HepG2 (cell line): ENCODE measurements around the gene PLEKHB2. TPM values are rescaled to one million over a fixed set of nuclear protein-coding genes. Genes with fewer than 3 reads are reported as not detected.

Experiments
- FOXK2 ChIP-seq: fragments of 450-650 bp; IDR thresholded peaks from 2 replicates; pipeline ENCODE4 v1.6.1; 2016
- GMEB2 ChIP-seq: IDR thresholded peaks from 2 replicates; pipeline ENCODE4 v1.6.1; 2016; ENCODE audit warnings: missing biosample characterization, missing genetic modification reagents, low read depth
- HBP1 ChIP-seq: IDR thresholded peaks from 2 replicates; pipeline ENCODE4 v1.6.1; 2016; ENCODE audit warnings: low read depth, control low read depth
- MAF1 ChIP-seq: sonication (generic); formaldehyde crosslinking; IDR thresholded peaks from 2 replicates; pipeline ENCODE4 v1.5.0; 2020; ENCODE audit warnings: missing genetic modification reagents, borderline replicate concordance
- POLR2AphosphoS5 ChIP-seq: IDR thresholded peaks from 2 replicates; pipeline ENCODE4 v1.6.1; 2012; ENCODE audit warnings: low read depth, low read length
- RBM39 ChIP-seq: fragments of 200-400 bp; formaldehyde crosslinking; IDR thresholded peaks from one replicate; pipeline ENCODE4 v1.6.1; 2018; ENCODE audit warnings: antibody characterized with exemption, mild to moderate bottlenecking, low read depth, low read length; ENCODE audit not compliant: poor library complexity, severe bottlenecking
- SMC3 ChIP-seq: IDR thresholded peaks from 2 replicates; pipeline ENCODE4 v1.6.1; 2011; ENCODE audit warnings: low read length, improper control_type of control experiment
- SOX6 ChIP-seq, 2 experiments: fragments of 450-650 bp in 1 of 2; sonication (generic) in 1 of 2; formaldehyde crosslinking in 1 of 2; IDR thresholded peaks; 2 replicates each; pipeline versions ENCODE4 v1.4.0 to v1.6.1; 2017 to 2020; ENCODE audit warnings: antibody characterized with exemption in 1 of 2, mild to moderate bottlenecking in 1 of 2, missing genetic modification reagents in 1 of 2
- TAF1 ChIP-seq: sonication (generic); formaldehyde crosslinking; IDR thresholded peaks from 2 replicates; pipeline ENCODE4 v1.4.0; 2020; ENCODE audit warnings: missing genetic modification reagents
- ZEB1 ChIP-seq: IDR thresholded peaks from 2 replicates; pipeline ENCODE4 v1.6.1; 2012; ENCODE audit warnings: mild to moderate bottlenecking, low read depth, inconsistent platforms; ENCODE audit not compliant: insufficient replicate concordance
- ZNF232 ChIP-seq: sonication (generic); formaldehyde crosslinking; IDR thresholded peaks from 2 replicates; pipeline ENCODE4 v1.4.0; 2020; ENCODE audit warnings: missing genetic modification reagents, borderline replicate concordance
- ZNF263 ChIP-seq: sonication (generic); formaldehyde crosslinking; IDR thresholded peaks from 2 replicates; pipeline ENCODE4 v1.4.0; 2020; ENCODE audit warnings: missing genetic modification reagents
- ZNF317 ChIP-seq: sonication (generic); formaldehyde crosslinking; IDR thresholded peaks from 2 replicates; pipeline ENCODE4 v1.5.0; 2020; ENCODE audit warnings: mild to moderate bottlenecking, missing genetic modification reagents
- ZNF530 ChIP-seq: sonication (generic); formaldehyde crosslinking; IDR thresholded peaks from 2 replicates; pipeline ENCODE4 v1.5.0; 2020; ENCODE audit warnings: low read depth, mild to moderate bottlenecking, missing genetic modification reagents
- ZNF543 ChIP-seq: sonication (generic); formaldehyde crosslinking; IDR thresholded peaks from 2 replicates; pipeline ENCODE4 v1.4.0; 2020; ENCODE audit warnings: mild to moderate bottlenecking, missing genetic modification reagents
- ZNF564 ChIP-seq: sonication (generic); formaldehyde crosslinking; IDR thresholded peaks from 2 replicates; pipeline ENCODE4 v1.8.1; 2023; ENCODE audit warnings: mild to moderate bottlenecking, missing genetic modification reagents
- ZNF574 ChIP-seq: sonication (generic); formaldehyde crosslinking; IDR thresholded peaks from 2 replicates; pipeline ENCODE4 v1.4.0; 2020; ENCODE audit warnings: missing genetic modification reagents
- ZNF607 ChIP-seq: sonication (generic); formaldehyde crosslinking; IDR thresholded peaks from 2 replicates; pipeline ENCODE4 v1.5.1; 2020; ENCODE audit warnings: missing genetic modification reagents, mild to moderate bottlenecking, borderline replicate concordance
- ZNF609 ChIP-seq: sonication (generic); formaldehyde crosslinking; IDR thresholded peaks from 2 replicates; pipeline ENCODE4 v1.4.0; 2020; ENCODE audit warnings: mild to moderate bottlenecking, missing genetic modification reagents, borderline replicate concordance
- polyA plus RNA-seq, 8 experiments: library from polyadenylated mRNA; depleted of rRNA in 3 of 8; stranded (reverse) in 7 of 8; unstranded in 1 of 8; fragments of >200 nt; fragmentation: Illumina TruSeq in 4 of 8; extraction: Trizol in 4 of 8; gene quantifications; 2 replicates each; pipeline versions ENCODE4 v1.2.1 to v1.2.3, GENCODE V29; 2011 to 2016; ENCODE audit warnings: low read depth in 4 of 8, missing spikeins in 1 of 8, mixed read lengths in 1 of 8; ENCODE audit not compliant: insufficient read depth in 1 of 8
- total RNA-seq, 5 experiments: library from RNA; depleted of rRNA; stranded (reverse); fragments of >200 nt; fragmentation: Illumina TruSeq; extraction: Trizol; gene quantifications; 2 replicates each; pipeline ENCODE4 v1.2.3, GENCODE V29; 2016; ENCODE audit warnings: low read depth in 1 of 5

Gene PLEKHB2
- total and polyA plus RNA-seq, 2 of the 13 experiments (the other 11 are each of a cell fraction or from before 2014, with no cell fraction given) = 73.0 to 78.9 TPM

- TF ChIP-seq POLR2AphosphoS5 = peak; percentile 4; the same call in 1 of the 2 replicates
- TF ChIP-seq GMEB2 (CRISPR knock-in tag) = 0 out of 2 replicates have a peak, but pooled peaks have one; percentile 20
- 0 out of 2 replicates have a peak, but pooled peaks have one; percentile 42 for TF ChIP-seq ZNF232 (CRISPR knock-in tag)
- no peak for TF ChIP-seq FOXK2
- peak; percentile 41; the same call in 1 of the 2 replicates for TF ChIP-seq ZNF609 (CRISPR knock-in tag)
- 0 out of 2 replicates have a peak, but pooled peaks have one; percentile 20 for TF ChIP-seq ZNF317 (CRISPR knock-in tag)
- peak; percentile 40; the same call in 1 of the 2 replicates for TF ChIP-seq MAF1 (CRISPR knock-in tag)
- peak; percentile 11 for TF ChIP-seq RBM39
- peak; percentile 4; the same call in 1 of the 2 replicates for TF ChIP-seq ZNF564 (CRISPR knock-in tag)
- 0 out of 2 replicates have a peak, but pooled peaks have one; percentile 17 for TF ChIP-seq ZNF263 (CRISPR knock-in tag)
- no peak for TF ChIP-seq SOX6 (IDR thresholded peaks at IDR 0.05)
- TF ChIP-seq SOX6 (CRISPR knock-in tag; IDR thresholded peaks at IDR 0.05) = peak; percentile 50; the same call in 1 of the 2 replicates
- no peak; the same call in 1 of the 2 replicates for TF ChIP-seq TAF1 (CRISPR knock-in tag)
- TF ChIP-seq ZEB1 = peak; percentile 61
- TF ChIP-seq HBP1 = no peak
- no peak for TF ChIP-seq ZNF574 (CRISPR knock-in tag)
- no peak for TF ChIP-seq ZNF530 (CRISPR knock-in tag)
- TF ChIP-seq ZNF607 (CRISPR knock-in tag) = peak; percentile 68; the same call in 1 of the 2 replicates
- TF ChIP-seq SMC3 = no peak
- 0 out of 2 replicates have a peak, but pooled peaks have one; percentile 51 for TF ChIP-seq ZNF543 (CRISPR knock-in tag)
These were observed 12.6 kb upstream of the PLEKHB2 start (continued) for GRCh38 chr2:131092458-131093005.
